Raji (cell line): Measurements from ENCODE around the gene RNF38.

Experiments used
- POLR2A ChIP-seq: IDR thresholded peaks from 2 replicates; pipeline ENCODE4 v1.6.1; 2011; ENCODE audit warnings: low read depth, low read length, control low read depth; ENCODE audit not compliant: insufficient read depth

Gene RNF38

DNA sequence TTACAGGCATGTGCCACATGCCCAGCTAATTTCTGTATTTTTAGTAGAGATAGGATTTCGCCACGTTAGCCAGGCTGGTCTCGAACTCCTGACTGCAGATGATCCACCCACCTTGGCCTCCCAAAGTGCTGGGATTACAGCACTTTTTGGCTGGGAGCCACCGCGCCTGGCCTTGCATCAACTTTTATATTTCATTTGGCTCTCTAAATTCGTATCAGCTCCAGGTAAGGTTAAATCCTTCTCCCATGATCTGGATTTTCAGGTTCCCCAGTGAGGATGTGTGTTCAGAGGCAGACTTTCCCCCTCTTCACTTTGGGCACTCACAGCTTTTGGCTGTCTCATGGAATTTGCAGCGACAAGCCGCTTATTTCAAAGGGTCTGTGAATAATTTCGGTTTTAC, 16.8 kb upstream of the RNF38 start:
- TF ChIP-seq POLR2A, result no peak

DNA sequence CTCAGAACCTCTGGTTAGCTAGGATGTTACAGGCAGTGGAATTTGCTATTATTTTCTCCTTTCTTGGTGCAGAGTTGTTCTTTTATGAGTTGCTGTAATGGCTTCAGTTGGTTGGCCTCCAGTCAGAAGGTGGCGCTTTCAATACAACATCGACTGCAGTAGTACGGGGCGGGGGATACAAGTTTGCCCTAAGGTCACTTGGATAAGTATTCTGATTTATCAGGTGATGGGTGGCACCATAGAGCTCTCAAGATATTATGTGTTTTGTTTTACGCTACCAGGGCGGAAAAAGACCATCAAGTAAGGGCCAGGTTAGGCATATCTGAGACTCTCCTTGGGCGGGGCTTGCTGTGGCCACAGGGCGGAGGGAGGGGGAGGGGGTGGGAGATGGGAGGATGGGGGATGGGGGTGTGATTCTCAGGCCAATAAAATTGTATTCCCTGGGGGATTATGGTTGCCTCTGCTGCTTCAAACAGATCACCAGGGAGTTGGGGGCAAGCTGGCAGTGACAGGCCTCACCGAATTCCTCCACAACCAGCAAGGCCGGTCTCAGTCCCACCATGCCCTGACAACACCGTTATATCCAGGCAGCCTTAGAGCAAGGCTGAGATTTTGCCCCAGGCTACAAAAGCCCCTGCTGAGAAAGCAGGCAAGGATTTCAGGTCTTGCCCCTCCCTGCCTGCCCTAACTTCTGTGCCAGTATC, 15.9 kb upstream of the RNF38 start:
- no peak for TF ChIP-seq POLR2A

DNA sequence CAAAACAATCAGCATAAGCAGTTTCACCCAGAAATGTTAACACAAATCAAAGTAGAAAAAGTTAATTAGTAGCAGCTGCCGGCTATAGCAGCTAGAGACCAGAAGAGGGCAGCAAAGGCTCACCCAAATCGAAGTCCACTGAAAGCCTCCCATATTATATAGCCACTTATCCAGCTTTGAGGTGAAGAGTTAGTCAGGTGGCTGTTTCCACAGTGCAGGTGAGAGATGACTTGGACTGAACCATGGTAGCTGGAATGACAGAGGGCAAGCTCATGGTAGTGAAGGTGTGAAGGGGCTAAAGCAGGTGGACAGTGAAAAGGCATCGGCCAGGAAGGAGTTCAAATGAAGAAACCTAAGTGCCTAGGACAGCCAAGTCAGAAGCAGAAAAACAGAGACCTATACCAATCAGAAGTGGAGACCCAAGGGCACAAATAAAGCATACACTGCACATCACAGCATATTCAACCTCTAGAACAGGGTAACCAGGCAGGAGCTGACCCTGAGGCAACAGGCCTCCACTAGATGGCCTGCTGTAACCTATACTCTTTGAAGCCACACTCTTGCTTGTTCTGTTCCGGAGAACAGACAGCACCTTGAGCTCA, 7.2 kb upstream of the RNF38 start:
- TF ChIP-seq POLR2A, result no peak

DNA sequence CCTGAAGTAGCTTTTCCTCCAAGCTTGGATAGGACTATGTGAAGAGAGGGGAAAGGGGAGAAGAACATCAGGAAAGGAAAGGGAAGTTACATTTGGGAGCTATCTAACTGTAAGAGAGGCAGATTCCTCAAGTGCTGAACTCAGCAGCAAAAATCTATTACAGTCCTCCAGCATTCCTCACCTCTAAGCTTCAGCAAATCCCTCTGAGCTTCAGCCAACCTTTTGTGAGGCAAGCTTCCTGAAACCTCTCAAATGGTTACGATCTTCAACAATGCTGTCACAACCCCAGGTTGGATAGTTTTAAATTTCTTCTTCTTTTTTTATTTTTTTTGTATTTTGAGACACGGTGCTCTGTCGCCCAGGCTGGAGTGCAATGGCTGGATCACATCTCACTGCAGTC, 2.5 kb upstream of the RNF38 start:
- no peak for TF ChIP-seq POLR2A

DNA sequence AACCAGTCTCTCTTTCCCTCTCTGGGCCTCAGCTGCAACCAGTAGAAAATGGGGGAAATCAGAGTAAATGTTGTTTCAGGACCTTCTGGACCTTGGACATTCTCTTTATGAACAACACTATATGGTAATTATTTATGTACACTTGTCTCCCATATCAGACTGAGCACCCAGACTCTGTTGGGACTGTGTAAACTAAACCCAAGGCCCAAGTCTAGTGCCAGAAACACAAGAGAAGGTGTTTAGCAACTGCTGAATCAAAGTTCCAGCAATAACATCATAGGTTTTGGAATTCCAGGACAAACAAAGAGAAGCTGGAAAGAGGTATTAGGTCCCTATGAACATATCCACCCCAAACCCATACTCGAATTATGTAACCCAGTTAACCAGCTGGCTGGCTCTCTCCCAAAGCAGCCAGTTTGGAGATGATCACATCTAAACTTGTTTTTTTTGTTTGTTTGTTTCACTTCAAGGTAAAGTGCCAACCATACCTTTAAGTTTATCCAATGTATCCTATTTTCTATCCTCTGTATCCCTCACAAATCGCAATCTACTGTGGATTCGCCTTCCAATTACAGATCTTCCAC, 1.9 kb upstream of the RNF38 start:
- TF ChIP-seq POLR2A, result no peak

DNA sequence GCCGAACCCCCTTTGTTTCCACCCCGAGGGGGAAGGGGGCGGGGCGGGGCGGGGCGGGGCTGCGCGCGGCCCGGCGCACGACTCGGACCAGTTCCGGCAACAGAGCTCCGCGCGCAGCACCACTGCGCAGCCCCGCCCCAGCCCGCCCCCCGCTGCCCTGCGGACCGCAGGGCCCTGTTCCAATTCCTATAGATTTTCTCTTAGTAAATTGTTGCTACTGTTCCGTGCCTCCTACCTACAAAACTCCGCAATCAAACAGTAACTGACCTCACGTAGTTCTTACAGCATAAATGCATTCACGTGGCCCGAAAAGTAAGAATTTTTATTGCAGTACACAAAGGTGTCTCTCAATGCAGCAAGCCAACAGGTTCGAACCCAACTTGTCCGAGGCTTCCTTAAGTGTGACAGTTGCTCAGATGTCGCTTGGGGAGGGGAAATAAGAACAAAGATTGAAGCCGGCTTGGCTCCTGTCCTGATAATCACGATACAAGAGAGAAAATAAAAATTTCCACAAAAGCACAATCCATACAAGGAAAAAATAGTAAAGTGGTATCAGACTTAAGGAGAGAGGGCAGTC, 1.2 kb upstream of the RNF38 start:
- no peak for TF ChIP-seq POLR2A

DNA sequence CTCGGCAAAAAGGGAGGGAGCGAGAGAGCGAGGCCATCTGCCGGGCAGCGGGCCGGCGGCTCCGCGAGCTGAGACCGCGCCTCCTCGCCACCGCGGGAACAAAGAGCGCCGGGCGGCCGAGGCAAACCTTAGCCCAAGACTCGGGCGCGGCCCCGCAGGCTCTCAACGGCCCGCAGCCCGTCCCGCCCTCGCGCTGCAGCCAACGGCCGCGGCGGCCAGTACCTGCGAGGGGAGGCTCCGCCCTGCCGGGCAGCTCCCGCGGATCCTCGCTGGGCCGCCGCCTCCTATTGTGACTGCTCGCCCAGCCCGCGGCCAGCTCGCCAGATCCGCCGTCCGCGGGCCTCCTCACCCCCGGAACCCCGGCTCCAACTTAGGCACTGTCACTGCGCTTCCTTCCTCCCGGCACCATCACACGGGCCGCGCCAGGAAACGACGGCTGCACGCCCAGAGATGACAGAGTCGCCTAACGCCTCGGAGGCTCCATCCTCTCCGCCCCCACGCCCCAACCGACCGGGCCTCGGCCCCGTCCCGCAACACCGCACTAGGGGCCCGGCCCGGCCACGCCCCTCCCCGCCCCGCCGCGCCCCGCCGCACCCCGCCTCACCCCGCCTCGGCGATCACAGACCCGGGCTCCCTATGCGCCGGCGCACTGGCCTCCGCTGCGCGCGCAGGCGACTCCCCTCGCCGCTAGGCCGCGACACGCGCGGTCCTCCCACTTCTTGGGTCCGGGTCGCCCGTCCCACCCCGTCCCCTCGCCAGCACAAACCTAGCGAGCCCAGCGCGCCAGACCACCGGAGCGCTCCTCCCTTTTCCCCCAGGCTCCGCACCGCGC, 479 bp upstream of the RNF38 start:
- peak; percentile 64 for TF ChIP-seq POLR2A

DNA sequence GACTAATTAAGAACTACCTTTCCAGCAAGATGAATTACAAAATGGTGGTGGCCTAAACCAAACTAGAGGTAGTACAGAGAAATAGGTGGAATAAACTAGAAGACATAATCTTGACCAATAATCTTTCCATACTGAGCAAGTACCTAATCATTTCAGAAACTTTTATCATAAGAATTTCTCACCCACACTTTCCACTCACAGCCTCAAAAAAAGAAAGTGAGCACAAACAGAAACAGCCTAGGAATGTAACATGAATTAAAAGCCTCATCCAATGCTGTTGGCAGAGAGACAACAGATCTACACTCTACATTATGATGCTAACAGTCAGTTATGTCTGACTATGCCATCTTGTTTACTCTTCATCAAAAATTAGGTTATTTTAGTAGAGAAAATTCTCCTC, 1.3 kb downstream of the RNF38 start:
- TF ChIP-seq POLR2A, result no peak

DNA sequence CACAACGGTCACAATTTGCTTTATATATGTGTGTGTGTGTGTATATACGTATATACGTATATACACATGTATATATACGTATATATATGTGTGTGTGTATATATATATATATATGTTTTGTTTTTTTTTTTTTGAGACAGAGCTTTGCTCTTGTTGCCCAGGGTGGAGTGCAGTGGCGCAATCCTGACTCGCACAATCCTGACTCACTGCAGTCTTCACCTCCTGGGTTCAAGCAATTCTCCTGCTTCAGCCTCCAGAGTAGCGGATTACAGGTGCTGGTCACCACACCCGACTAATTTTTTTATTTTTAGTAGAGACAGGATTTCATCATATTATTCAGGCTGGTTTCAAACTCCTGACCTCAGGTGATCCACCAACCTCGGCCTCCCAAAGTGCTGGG, 3.1 kb downstream of the RNF38 start:
- no peak for TF ChIP-seq POLR2A

DNA sequence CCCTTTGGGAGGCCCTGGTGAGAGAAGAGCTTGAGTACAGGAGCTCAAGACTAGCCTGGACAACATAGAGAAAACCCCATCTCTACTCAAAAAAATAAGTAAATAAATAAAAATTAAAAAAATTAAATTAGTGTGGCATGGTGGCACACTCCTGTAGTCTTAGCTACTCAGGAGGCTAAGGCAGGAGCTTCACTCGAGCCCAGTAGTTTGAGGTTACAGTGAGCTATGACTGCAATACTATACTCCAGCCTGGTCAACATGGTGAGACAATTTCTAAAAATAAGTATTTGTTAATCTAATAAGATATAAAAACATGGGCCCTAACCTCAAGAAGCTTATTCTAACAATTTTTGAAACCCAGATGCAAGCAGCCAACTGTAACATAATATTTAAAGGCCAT, 7.6 kb downstream of the RNF38 start:
- no peak for TF ChIP-seq POLR2A

DNA sequence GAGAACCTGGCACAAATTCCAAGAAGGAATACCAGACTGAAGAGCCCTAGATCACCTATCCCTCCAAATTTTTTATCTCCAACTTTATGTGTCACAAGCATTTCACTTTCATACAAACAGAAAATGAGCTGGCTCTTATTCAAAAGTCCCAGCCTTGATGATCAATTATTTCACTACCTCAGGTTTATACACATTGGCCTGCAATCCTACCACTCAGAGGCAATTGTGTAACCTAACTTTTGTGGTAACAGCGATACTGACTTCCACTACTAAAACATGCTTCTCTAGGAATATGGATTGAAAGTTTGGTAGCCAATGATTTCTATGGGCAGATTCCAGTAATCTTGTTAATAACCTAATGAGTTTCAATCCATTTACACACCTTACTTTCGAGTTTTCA, 10.5 kb downstream of the RNF38 start:
- no peak for TF ChIP-seq POLR2A

DNA sequence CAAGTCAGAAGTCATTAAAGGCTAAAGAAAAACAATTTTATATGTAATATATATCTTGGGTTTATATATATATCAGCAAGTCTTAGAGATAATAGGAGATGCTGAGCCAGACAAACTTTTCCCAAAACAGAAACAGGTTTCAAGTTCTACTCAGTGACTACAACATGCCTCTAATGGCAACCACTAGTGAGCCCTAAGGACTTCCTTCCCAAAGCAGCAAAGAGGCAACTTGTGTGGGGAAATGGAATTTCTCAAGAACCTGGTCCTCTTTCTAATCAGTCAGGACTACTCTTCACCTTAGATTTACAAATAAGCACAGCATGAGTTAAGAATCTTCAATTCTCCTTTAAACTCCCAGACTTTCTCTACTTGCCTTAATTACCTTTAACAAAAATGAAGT, 17.6 kb downstream of the RNF38 start:
- TF ChIP-seq POLR2A, result no peak

DNA sequence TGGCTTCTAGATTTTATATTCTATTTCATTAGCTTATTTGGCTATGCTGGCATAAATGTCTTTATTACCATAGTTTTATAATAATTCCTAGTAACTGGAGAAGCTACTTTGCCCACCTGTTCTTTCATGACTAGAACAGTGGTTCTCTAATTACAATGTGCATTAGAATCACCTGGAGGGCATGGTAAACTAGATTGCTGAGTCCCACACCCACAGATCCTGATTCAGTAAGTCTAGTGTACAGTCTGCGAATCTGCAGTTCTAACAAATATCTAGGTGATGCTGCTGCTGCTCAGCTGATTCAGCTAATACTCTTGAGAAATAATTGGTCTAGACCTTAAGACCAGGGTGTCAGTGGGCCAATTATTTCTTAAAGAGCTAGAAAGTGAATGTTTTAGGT, 35.5 kb downstream of the RNF38 start:
- TF ChIP-seq POLR2A, result no peak

DNA sequence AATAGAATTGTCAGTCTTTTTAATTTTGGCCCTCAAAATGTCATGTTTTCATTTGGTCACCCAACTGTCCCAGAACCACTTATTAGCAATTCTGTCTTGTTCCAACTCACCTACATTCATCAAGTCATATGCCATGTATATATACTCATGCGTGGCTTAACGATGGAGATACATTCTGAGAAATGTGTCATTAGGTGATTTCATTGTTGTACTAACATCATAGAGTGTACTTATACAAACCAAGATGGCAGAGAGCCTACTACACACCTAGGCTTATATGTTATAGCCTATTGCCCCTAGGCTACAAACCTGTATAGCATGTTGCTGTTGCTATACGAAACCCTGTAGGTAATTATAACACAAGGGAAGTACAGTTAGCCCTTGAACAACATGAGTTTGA, 36.6 kb downstream of the RNF38 start:
- no peak for TF ChIP-seq POLR2A

DNA sequence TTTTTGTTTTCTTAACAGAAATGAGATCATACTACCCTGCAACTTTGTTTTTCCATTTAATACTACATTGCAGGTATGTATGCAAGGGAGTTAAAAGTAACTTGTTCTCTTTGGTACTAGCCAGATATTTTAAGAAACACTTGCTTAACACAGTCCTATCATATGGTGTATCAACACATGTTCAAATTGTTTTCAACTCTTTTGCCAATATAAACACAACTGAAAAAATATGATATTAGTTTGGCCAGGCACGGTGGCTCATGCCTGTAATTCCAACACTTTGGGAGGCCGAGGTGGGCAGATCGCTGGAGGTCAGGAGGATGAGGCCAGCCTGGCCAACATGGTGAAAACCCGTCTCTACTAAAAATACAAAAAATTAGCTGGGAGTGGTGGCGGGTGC, 41.6 kb downstream of the RNF38 start:
- TF ChIP-seq POLR2A, result no peak

DNA sequence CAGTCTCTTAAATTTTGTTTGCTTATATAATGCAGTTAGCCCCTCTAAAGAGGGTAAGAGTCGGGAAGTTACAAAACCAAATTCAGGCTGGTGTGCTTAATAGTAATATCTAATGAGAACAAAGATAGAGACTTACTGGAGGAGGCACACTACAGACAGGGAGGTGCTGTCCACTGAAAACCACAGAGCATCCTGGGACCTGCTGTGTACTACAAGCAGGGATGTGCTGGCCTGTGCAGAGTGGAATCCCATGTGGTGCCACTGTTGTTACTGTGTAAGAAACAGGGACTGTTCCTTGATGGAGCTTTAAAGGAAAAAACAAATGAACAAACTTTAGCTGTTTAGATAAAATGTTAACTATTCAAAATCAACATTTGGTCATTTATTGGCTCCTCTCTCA, 42.4 kb downstream of the RNF38 start:
- TF ChIP-seq POLR2A, result no peak

DNA sequence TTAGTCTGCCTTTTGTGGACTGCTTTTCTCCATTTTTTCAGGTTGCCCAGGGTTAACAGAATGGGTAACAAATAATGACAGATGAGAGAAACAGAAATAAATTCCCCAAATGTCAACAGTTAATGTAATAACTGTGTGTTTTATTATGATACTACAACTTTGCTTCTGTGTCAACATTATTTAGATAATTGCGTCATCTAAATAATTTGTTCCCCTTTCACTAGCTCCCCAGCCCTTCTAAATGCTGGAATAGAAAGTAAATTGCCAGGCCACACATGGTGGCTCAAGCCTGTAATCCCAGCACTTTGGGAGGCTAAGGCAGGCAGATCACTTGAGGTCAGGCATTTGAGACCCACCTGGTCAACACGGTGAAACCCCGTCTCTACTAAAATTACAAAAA, 53.5 kb downstream of the RNF38 start:
- TF ChIP-seq POLR2A, result no peak
